Measurements from ENCODE around the gene STUB1. TPM values are rescaled to one million over a fixed set of nuclear protein-coding genes. Genes with fewer than 3 reads are reported as not detected.
A peak's percentile ranks its signal among the peaks of the same experiment; 100 is the strongest.

The STUB1 gene
- total and polyA plus RNA-seq, 8 donors = 40.1 to 130 (median 56.2) TPM

DNA sequence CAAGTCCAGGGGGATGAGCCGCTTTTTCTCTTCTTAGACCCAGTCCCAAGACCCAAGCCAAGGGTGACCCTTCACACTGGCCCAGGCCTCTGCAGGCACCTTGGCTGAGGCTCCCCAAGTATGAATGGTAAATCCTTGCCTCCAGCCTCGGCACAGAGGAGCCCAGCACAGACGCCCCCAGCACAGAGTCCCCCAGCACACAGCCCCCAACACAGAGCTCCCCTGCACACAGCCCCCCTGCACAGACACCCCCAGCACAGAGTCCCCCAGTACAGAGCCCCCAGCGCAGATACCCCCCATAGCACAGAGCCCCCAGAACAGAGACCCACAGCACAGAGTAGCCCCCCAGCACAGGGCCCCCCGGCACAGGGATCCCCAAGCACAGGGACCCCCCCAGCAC, 39.6 kb upstream of the STUB1 start:
- peak in 2 of 6 donors; percentile 26 to 51 for DNase-seq
- intact Hi-C loops (cut with DNase I) = no loop called here
- no peaks in the 10 kb centered on the region for H3K36me3 ChIP-seq
- TF ChIP-seq, protein P1, sequence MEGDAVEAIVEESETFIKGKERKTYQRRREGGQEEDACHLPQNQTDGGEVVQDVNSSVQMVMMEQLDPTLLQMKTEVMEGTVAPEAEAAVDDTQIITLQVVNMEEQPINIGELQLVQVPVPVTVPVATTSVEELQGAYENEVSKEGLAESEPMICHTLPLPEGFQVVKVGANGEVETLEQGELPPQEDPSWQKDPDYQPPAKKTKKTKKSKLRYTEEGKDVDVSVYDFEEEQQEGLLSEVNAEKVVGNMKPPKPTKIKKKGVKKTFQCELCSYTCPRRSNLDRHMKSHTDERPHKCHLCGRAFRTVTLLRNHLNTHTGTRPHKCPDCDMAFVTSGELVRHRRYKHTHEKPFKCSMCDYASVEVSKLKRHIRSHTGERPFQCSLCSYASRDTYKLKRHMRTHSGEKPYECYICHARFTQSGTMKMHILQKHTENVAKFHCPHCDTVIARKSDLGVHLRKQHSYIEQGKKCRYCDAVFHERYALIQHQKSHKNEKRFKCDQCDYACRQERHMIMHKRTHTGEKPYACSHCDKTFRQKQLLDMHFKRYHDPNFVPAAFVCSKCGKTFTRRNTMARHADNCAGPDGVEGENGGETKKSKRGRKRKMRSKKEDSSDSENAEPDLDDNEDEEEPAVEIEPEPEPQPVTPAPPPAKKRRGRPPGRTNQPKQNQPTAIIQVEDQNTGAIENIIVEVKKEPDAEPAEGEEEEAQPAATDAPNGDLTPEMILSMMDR (IDR thresholded peaks at IDR 0.05) = no peak
- ATAC-seq = no peak
- no peaks in the 10 kb centered on the region for H3K27me3 ChIP-seq
- no peak for FAIRE-seq
- peaks cover 13 to 18% (median 17%) of the 10 kb centered on the region in 3 donors for H3K4me1 ChIP-seq
- H3K27ac ChIP-seq = no peak overlapping the region
- no peak overlapping the region for H3K4me3 ChIP-seq
- 84 to 92% methylated on average over 3 to 5 of the region's 5 CpGs for WGBS, 2 donors
- H3K9me3 ChIP-seq = no peaks in the 10 kb centered on the region

DNA sequence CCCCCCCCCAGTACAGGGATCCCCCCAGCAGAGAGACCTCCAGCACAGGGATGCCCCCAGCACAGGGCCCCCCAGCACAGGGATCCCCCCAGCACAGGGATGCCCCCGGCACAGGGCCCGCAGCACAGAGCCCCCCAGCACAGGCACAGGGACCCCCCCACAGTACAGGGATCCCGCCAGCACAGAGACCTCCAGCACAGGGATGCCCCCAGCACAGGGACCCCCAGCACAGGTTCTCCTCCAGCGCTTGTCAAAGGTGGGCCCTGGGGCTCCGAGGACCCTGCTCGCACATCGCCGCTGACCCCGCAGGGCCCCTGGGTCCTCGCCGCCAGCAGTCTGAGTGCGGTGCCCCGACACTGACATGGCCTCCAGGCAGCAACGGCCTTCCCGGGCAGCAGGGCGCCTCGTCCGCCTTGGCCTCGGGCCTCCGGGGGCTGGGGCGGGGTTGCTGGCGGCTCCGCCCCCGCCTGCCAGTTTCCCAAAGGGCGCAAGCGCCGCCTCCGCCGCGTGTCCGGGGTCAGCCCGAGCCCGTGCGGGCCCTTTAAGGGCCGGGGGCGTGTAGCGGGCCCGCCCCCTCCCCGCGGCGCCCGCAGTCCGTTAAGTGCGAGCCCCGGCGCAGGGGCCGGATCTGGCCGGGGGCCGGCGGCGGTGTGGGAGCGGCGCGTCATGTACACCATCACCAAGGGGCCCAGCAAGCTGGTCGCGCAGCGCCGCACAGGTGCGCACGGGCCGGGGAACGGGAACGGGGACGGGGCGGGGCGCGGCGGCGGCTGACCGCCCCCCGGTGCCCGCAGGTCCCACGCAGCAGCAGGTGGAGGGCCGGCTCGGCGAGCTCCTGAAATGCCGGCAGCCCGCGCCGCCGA, 38.7 kb upstream of the STUB1 start, which contains the start of gene MCRIP2:
Gene MCRIP2 (plus strand): TSS at position 503 of the 863 bp plus-strand sequence. CDS start 164 bp downstream, at position 667.
- Histone ChIP-seq H3K27me3 (no peaks in the 10 kb centered on the region), H3K4me3 (peak within 1 kb of the TSS; percentile 79 to 94 (median 81)), H3K4me1 (peaks cover 21 to 25% (median 24%) of the 10 kb centered on the region in 3 donors), H3K36me3 (no peaks in the 10 kb centered on the region), H3K27ac (peak within 1 kb of the TSS; percentile 84 to 88 (median 86)), H3K9me3 (no peaks in the 10 kb centered on the region)
- WGBS, 2 donors = 1% methylated on average over 71 to 81 of the region's 81 CpGs
- TF ChIP-seq, protein P1 (IDR thresholded peaks at IDR 0.05) = no peak
- intact Hi-C loops (cut with DNase I) = no loop called here
- DNase-seq (peak; percentile 87 to 96 (median 92)), FAIRE-seq (no peak), ATAC-seq (peak; percentile 57 to 77 (median 72))

DNA sequence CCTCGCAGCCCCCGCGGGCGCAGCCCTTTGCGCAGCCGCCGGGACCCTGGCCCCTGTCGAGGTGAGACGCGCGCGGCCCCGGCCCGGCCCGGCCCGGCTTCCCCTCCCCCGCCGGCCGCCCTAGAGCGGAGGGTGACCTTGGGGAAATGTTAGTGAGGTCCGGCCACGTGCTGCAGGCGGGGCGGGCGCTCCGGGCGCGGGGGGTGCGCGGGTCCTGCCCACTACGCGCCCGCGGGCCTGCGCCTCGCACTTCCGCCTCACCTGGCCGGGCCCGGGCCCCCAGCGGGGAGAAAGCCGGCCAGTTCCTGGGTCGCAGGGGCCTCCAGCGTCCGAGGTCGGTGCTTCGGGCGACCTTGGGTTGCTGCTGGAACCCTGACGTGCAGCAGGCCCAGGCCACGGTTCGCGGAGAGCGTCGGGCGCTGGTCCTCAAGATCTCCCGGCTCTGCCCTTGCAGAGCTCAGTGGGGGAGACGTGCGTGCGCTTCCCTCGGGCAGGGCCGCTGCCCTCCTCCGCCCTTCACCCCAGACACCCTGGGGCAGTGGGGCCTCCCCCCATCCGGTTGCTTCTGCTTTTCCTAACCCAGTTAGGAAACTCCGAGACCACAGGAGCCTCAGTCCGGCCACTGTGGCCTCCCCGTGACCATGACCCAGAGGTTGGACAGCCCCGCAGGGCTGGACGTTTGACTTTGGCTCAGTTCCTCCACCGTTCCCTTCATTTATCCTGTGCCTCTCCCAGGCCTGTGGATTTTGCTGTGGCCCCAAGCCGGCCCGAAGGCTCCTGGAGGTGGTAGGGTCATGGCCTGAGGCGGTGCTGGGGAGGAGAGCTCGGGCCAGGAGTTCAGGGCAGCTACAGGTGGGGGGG, 37.8 kb upstream of the STUB1 start:
- 1 to 2% methylated on average over 45 to 72 of the region's 72 CpGs for WGBS, 2 donors
- no peak for FAIRE-seq
- TF ChIP-seq, protein P1 (IDR thresholded peaks at IDR 0.05) = no peak
- Histone ChIP-seq H3K27ac (peak overlapping the region; percentile 84 to 88 (median 86)), H3K9me3 (no peaks in the 10 kb centered on the region), H3K36me3 (no peaks in the 10 kb centered on the region), H3K4me3 (peak overlapping the region; percentile 79 to 94 (median 81)), H3K4me1 (peaks cover 23 to 26% (median 23%) of the 10 kb centered on the region in 3 donors), H3K27me3 (no peaks in the 10 kb centered on the region)
- DNase-seq = peak in 5 of 6 donors; percentile 83 to 90 (median 88)
- intact Hi-C loops (cut with DNase I) = no loop called here
- ATAC-seq = peak; percentile 66 to 78 (median 70)

DNA sequence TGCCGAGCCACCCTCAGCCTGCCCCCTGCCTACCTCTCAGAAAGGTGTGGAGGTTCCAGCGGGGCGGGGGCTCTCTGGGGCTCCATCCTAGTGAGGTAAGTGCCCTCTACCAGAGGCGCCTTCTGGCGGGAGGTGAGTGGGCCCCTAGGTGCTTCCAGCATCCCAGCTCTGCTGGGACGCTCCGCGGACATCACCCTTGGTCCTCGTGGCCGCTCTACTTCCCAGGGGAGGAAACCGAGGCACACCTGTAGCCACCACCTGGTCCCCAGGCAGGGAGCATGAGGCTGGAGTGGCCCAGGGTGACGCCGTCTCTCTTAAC, 37.2 kb upstream of the STUB1 start:
- TF ChIP-seq, protein P1 (IDR thresholded peaks at IDR 0.05) = no peak
- no peak for DNase-seq
- Histone ChIP-seq H3K36me3 (no peaks in the 10 kb centered on the region), H3K4me3 (peak overlapping the region; percentile 79 to 94 (median 81)), H3K27me3 (no peaks in the 10 kb centered on the region), H3K9me3 (no peaks in the 10 kb centered on the region), H3K27ac (peak overlapping the region; percentile 84 to 88 (median 86)), H3K4me1 (peaks cover 23 to 26% (median 23%) of the 10 kb centered on the region in 3 donors)
- FAIRE-seq = no peak
- no peak for ATAC-seq
- 62 to 68% methylated on average over 13 of the region's 13 CpGs for WGBS, 2 donors
- intact Hi-C loops (cut with DNase I) = no loop called here
